T-helper 1 cell treated with Interleukin-12 subunit alpha and Interleukin-12 subunit beta and Interleukin-4 antibody, amounts not matched to agents 30 μg/mL and 1 μg/mL, for 36 hours (primary cell): ENCODE results near the gene CPEB4.

ENCODE experiments used
- H3K27ac Mint-ChIP-seq: one replicate; pipeline ENCODE4 v1.8.0; 2021; ENCODE audit warnings: mild to moderate bottlenecking, mixed read lengths
- H3K27me3 Mint-ChIP-seq: one replicate; pipeline ENCODE4 v1.8.0; 2021; ENCODE audit warnings: low read depth, mixed read lengths
- H3K36me3 Mint-ChIP-seq: one replicate; pipeline ENCODE4 v1.8.0; 2021; ENCODE audit warnings: low read depth, mixed read lengths
- H3K4me1 Mint-ChIP-seq: one replicate; pipeline ENCODE4 v1.8.0; 2021; ENCODE audit warnings: low read depth, mixed read lengths
- H3K4me3 Mint-ChIP-seq: one replicate; pipeline ENCODE4 v1.8.0; 2021; ENCODE audit warnings: mild to moderate bottlenecking, moderate library complexity, mixed read lengths
- H3K9me3 Mint-ChIP-seq: one replicate; pipeline ENCODE4 v1.8.0; 2021; ENCODE audit warnings: mixed read lengths

CPEB4 gene

GRCh38 chr5:173971681-173972345 is 83.7 kb downstream of the CPEB4 start:
- Mint-ChIP-seq H3K9me3 (no peaks in the 10 kb centered on the region), H3K36me3 (no peaks in the 10 kb centered on the region), H3K27me3 (peaks cover 23% of the 10 kb centered on the region), H3K27ac (no peak overlapping the region), H3K4me1 (peaks cover 9% of the 10 kb centered on the region), H3K4me3 (no peak overlapping the region)

DNA sequence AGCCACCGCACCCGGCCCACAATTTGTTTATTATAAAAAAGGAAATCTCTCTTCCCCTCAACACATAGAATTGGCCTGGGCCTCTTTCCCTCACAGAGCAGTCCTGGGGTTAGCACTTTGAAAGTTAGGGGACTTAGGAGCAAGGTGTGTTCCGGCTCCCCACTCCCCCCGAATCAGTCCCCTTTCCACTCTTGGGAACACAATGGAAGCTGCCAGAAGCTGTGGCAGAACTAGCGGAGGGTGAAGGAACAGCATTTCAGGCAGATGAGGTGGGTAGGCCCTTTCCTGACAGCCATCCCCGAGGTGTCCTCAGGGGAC is 84.4 kb downstream of the CPEB4 start:
- no peaks in the 10 kb centered on the region for H3K9me3 Mint-ChIP-seq
- H3K36me3 Mint-ChIP-seq = no peaks in the 10 kb centered on the region
- H3K4me3 Mint-ChIP-seq = no peak overlapping the region
- H3K27me3 Mint-ChIP-seq = peaks cover 25% of the 10 kb centered on the region
- no peak overlapping the region for H3K27ac Mint-ChIP-seq
- H3K4me1 Mint-ChIP-seq = peaks cover 9% of the 10 kb centered on the region

GRCh38 chr5:173972925-173973615 is 84.9 kb downstream of the CPEB4 start:
- peak overlapping the region; percentile 78 for H3K4me3 Mint-ChIP-seq
- H3K27ac Mint-ChIP-seq = no peak overlapping the region
- H3K9me3 Mint-ChIP-seq = no peaks in the 10 kb centered on the region
- peaks cover 9% of the 10 kb centered on the region for H3K4me1 Mint-ChIP-seq
- peaks cover 30% of the 10 kb centered on the region for H3K27me3 Mint-ChIP-seq
- no peaks in the 10 kb centered on the region for H3K36me3 Mint-ChIP-seq

DNA sequence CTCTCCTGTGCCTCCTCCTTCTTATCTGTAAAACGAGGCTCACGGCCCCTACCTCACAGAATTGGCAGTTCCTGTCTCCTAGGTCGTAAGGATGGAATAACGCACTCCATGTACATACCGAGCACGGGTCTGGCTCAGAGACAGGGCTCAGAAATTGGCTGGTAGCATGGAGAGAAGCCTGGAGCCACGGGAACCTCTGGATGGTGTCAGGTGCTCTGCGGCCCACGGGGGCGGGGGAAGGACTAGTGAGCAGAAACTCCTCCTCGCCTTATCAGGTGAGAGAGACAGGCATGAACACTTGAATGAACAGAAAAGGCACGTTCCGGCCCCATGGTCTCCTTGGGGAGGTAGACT is 85.4 kb downstream of the CPEB4 start:
- Mint-ChIP-seq H3K9me3 (no peaks in the 10 kb centered on the region), H3K36me3 (no peaks in the 10 kb centered on the region), H3K27ac (no peak overlapping the region), H3K4me1 (peaks cover 9% of the 10 kb centered on the region), H3K4me3 (peak overlapping the region; percentile 78), H3K27me3 (peaks cover 33% of the 10 kb centered on the region)

- Mint-ChIP-seq H3K36me3 (no peaks in the 10 kb centered on the region), H3K27me3 (peaks cover 41% of the 10 kb centered on the region), H3K9me3 (no peaks in the 10 kb centered on the region), H3K4me1 (peaks cover 9% of the 10 kb centered on the region), H3K4me3 (no peak overlapping the region), H3K27ac (no peak overlapping the region)
These were observed 86.6 kb downstream of the CPEB4 start for GRCh38 chr5:173974688-173975239.

GRCh38 chr5:173981185-173981761 is 93.1 kb downstream of the CPEB4 start:
- Mint-ChIP-seq H3K27me3 (peaks cover 26% of the 10 kb centered on the region), H3K27ac (no peak overlapping the region), H3K4me1 (no peaks in the 10 kb centered on the region), H3K9me3 (no peaks in the 10 kb centered on the region), H3K4me3 (no peak overlapping the region), H3K36me3 (no peaks in the 10 kb centered on the region)

GRCh38 chr5:173984218-173984617 is 96.1 kb downstream of the CPEB4 start:
- peaks cover 8% of the 10 kb centered on the region for H3K27me3 Mint-ChIP-seq
- no peaks in the 10 kb centered on the region for H3K36me3 Mint-ChIP-seq
- H3K4me1 Mint-ChIP-seq = no peaks in the 10 kb centered on the region
- H3K9me3 Mint-ChIP-seq = no peaks in the 10 kb centered on the region
- no peak overlapping the region for H3K27ac Mint-ChIP-seq
- no peak overlapping the region for H3K4me3 Mint-ChIP-seq

GRCh38 chr5:173988554-173989431 is 100.6 kb downstream of the CPEB4 start, which contains the start of gene C5orf47:
C5orf47 (plus strand) TSS chr5:173989170; CDS start chr5:173989264, 94 bp downstream.
- Mint-ChIP-seq H3K4me3 (no peak within 1 kb of the TSS), H3K27ac (no peak within 1 kb of the TSS), H3K27me3 (no peaks in the 10 kb centered on the region)

DNA sequence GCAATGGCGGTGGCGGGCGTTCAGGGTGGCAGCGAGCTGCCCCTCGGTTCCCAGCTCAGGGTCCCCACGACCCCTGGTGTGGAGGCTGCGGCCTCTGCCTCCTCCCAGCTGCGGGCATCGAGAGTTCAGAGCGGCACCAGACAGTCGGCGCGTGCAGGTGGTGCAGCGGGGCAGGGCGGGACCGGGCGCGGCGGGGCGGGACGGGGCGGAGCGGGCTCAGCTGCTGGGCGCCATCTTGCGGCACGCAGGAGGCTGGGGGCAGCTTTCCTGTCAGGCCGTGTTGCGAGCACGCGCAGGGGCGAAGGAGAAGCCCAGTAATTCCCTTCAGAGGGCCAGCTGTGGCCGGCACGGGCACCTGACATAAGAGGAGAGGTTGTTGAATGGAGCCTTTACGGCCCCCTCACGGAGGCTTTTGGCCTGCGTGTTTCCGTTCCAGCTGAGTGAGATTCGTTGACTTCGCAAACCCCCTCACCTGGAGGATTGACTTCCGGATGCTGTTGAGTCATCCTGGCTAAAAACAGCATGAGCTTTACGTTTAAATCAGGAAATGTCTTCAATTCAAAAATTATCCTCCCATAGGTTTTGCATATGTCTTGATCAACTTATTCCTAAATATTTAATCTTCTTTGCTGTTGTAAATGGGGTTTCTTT is 101.4 kb downstream of the CPEB4 start:
- H3K36me3 Mint-ChIP-seq = no peaks in the 10 kb centered on the region
- H3K27ac Mint-ChIP-seq = no peak overlapping the region
- no peaks in the 10 kb centered on the region for H3K9me3 Mint-ChIP-seq
- H3K4me3 Mint-ChIP-seq = no peak overlapping the region
- no peaks in the 10 kb centered on the region for H3K4me1 Mint-ChIP-seq
- H3K27me3 Mint-ChIP-seq = peaks cover 4% of the 10 kb centered on the region

More at GRCh38 chr5:173988554-173989431, 100.6 kb downstream of the CPEB4 start, which contains the start of gene C5orf47:
- Mint-ChIP-seq H3K36me3 (no peaks in the 10 kb centered on the region), H3K9me3 (no peaks in the 10 kb centered on the region), H3K4me1 (no peaks in the 10 kb centered on the region)

DNA sequence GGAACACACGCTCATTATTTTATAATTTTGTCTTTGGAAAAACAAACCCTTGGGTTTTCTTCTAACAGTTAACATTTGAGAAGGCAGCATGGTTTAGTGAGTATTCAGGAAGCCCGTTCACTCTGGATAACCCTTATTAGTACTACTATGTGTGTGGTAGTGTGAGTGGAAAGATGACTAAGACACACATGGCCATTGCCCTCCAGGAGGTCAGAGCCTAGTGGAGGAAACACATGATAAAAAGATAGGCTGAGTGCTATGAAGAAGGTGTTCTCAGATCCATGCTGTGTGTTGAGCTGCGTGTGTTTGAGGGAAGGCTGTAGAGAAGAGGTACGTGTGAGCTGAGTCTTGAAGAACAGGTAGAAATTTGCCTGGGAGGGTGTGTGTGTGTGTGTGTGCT is 109.2 kb downstream of the CPEB4 start:
- no peaks in the 10 kb centered on the region for H3K9me3 Mint-ChIP-seq
- H3K36me3 Mint-ChIP-seq = no peaks in the 10 kb centered on the region
- H3K27me3 Mint-ChIP-seq = peaks cover 19% of the 10 kb centered on the region
- H3K4me3 Mint-ChIP-seq = no peak overlapping the region
- H3K4me1 Mint-ChIP-seq = no peaks in the 10 kb centered on the region
- H3K27ac Mint-ChIP-seq = no peak overlapping the region

DNA sequence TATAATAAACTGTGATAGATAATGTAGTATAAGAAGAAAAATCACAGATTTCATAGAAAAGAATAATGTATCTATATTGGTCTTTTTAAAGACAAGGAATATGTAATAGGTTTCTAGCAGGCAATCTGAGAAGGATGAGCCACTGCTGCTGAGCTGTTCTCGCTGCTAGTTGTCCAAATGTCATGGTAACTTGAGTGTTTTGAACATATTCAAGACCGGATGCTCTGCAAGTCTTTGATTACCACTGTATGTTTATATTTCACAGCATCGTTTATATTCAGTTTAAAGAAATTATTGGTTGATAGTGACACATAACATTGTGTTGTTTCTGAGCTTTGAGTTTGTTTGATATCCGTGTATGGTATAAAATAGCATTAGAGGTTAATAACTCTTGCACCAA is 110.4 kb downstream of the CPEB4 start:
- Mint-ChIP-seq H3K36me3 (no peaks in the 10 kb centered on the region), H3K4me3 (no peak overlapping the region), H3K9me3 (no peaks in the 10 kb centered on the region), H3K4me1 (no peaks in the 10 kb centered on the region), H3K27me3 (peaks cover 25% of the 10 kb centered on the region), H3K27ac (no peak overlapping the region)

GRCh38 chr5:174000076-174000475 is 111.9 kb downstream of the CPEB4 start:
- no peak overlapping the region for H3K4me3 Mint-ChIP-seq
- H3K27me3 Mint-ChIP-seq = peaks cover 25% of the 10 kb centered on the region
- no peak overlapping the region for H3K27ac Mint-ChIP-seq
- no peaks in the 10 kb centered on the region for H3K4me1 Mint-ChIP-seq
- H3K9me3 Mint-ChIP-seq = no peaks in the 10 kb centered on the region
- no peaks in the 10 kb centered on the region for H3K36me3 Mint-ChIP-seq

GRCh38 chr5:174003795-174004194 is 115.6 kb downstream of the CPEB4 start:
- Mint-ChIP-seq H3K9me3 (no peaks in the 10 kb centered on the region), H3K4me3 (no peak overlapping the region), H3K27ac (no peak overlapping the region), H3K27me3 (peaks cover 25% of the 10 kb centered on the region), H3K4me1 (no peaks in the 10 kb centered on the region), H3K36me3 (no peaks in the 10 kb centered on the region)

- Mint-ChIP-seq H3K36me3 (no peaks in the 10 kb centered on the region), H3K9me3 (no peaks in the 10 kb centered on the region), H3K27ac (no peak overlapping the region), H3K4me3 (no peak overlapping the region), H3K4me1 (no peaks in the 10 kb centered on the region), H3K27me3 (peaks cover 10% of the 10 kb centered on the region)
These were observed 120.8 kb downstream of the CPEB4 start for GRCh38 chr5:174008922-174009321.
